Epidermal melanocyte (primary cell): ENCODE measurements around the gene PYDC1.
"Not testable (repeated sequence)": the region's sequence is repeated elsewhere in the genome, so short reads cannot be mapped to it uniquely, and the experiment has no call there.

Source experiments
- DNase-seq: peaks from one replicate; pipeline ENCODE4 v3.0.0; 2011; ENCODE audit warnings: low spot score; ENCODE audit not compliant: insufficient read length

The PYDC1 gene

GRCh38 chr16:31196324-31197088 is 20.4 kb downstream of the PYDC1 start:
- DNase-seq = no peak

DNA sequence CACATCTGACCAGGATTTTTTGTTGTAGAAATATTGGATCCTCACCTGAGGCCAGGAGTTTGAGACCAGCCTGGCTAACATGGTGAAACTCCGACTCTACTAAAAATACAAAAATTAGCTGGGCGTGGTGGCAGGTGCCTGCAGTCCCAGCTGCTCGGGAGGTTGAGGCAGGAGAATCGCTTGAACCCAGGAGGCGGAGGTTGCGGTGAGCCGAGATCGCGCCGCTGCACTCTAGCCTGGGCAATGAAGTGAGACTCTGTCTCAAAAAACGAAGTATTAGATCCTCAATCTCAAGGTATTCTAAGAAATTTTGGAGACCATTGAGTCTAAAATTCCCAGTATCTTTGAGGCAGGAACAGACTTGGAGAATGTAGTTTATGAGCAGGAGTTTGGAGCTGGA is 21.1 kb downstream of the PYDC1 start:
- not testable (repeated sequence) for DNase-seq

- no peak for DNase-seq
Measured at GRCh38 chr16:31194898-31195297, 22.0 kb downstream of the PYDC1 start.

GRCh38 chr16:31193874-31194273 is 23.1 kb downstream of the PYDC1 start:
- no peak for DNase-seq

- DNase-seq = no peak
Measured at GRCh38 chr16:31192856-31193642, 23.9 kb downstream of the PYDC1 start.

GRCh38 chr16:31191697-31192428 is 25.1 kb downstream of the PYDC1 start:
- DNase-seq = no peak

- no peak for DNase-seq
Measured at GRCh38 chr16:31190818-31191444, 26.0 kb downstream of the PYDC1 start.

- no peak for DNase-seq
Measured at GRCh38 chr16:31190061-31190460, 26.9 kb downstream of the PYDC1 start.

- DNase-seq = no peak
Measured at GRCh38 chr16:31189412-31189778, 27.5 kb downstream of the PYDC1 start.

GRCh38 chr16:31188450-31189411 is 28.2 kb downstream of the PYDC1 start:
- DNase-seq = no peak

GRCh38 chr16:31187808-31188189 is 29.1 kb downstream of the PYDC1 start:
- DNase-seq = no peak

- DNase-seq = no peak
Measured at GRCh38 chr16:31186930-31187807, 29.8 kb downstream of the PYDC1 start.

GRCh38 chr16:31186176-31186575 is 30.8 kb downstream of the PYDC1 start:
- DNase-seq = no peak

GRCh38 chr16:31185339-31185738 is 31.6 kb downstream of the PYDC1 start:
- no peak for DNase-seq

DNA sequence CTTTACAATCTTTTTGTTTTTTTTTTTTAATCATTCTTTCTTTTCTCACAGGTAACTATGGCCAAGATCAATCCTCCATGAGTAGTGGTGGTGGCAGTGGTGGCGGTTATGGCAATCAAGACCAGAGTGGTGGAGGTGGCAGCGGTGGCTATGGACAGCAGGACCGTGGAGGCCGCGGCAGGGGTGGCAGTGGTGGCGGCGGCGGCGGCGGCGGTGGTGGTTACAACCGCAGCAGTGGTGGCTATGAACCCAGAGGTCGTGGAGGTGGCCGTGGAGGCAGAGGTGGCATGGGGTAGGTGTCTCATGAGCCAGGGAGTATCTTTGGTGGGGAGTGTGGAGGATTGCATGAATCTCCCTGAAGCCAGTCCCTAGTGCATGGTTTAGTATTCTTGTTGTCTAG is 32.0 kb downstream of the PYDC1 start:
- DNase-seq = no peak

DNA sequence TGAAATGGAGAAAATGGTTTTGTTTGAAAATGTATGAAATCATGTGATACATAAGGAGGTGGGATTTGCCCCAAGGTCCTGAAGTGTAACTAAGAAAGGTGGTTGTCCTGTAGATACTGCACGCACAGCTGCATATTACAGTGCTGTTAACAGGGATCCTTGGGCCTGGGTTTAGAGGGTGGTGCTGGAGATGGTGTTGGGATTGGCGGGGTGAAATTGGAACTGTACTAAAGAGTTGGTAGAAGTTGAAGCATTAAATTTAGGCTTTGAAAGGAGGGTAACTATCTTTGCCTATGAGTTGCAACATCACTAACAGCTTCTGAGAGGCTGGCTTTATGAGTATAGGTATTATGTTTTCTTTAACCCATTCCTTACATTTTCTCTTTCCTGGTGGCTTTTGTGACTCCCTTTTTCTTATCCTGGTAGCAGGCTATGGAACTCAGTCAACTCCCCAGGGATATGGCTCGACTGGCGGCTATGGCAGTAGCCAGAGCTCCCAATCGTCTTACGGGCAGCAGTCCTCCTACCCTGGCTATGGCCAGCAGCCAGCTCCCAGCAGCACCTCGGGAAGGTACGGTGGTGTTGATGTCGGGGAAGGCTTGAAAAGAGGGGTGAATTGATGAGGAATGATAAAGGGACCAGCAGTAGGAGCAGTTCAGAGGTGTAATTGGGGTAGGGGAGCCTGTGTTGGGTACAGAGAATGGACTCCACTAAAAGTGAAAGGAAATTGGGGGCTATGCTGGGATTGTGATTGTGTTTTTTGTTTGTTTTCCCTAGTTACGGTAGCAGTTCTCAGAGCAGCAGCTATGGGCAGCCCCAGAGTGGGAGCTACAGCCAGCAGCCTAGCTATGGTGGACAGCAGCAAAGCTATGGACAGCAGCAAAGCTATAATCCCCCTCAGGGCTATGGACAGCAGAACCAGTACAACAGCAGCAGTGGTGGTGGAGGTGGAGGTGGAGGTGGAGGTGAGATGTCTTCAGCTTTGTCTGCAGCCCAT is 33.2 kb downstream of the PYDC1 start:
- DNase-seq = no peak

GRCh38 chr16:31182391-31182790 is 34.5 kb downstream of the PYDC1 start:
- DNase-seq = no peak

DNA sequence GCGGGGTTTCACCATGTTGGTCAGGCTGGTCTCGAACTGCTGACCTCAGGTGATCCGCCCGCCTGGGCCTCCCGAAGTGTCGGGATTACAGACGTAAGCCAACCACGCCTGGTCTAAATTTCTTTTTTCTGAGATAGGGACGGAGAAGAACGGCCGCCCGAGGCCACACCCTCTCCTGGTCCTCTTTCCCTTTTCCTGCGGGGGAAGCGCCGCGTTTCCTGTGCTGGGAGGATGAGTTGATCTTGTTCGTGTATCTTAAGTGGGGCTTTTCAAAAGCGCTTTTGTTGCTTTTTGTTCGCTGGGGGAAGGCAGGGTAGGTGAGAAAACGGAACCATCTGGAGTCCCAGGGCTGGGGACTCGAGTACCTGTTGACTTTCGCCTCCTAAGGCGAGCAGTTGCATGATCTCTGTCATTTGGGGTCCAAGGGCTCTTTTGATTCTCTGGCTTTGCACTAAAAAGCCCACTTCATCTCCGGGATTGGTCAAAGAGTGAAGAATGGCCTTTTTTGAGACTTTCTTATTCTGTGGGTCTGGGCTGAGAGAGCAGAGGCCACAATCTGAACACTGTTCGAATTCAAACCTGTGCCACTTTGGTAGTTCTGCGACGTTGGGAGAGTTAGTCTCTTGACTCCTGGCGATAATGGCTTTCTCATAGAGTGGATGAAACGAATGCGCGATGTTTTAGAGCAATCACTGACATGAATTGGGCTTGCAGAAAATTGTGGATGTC is 35.7 kb downstream of the PYDC1 start:
- no peak for DNase-seq
